Endothelial cell of umbilical vein (primary cell): ENCODE measurements around the gene DPEP2. TPM values are rescaled to one million over a fixed set of nuclear protein-coding genes. Genes with fewer than 3 reads are reported as not detected.
A peak's percentile ranks its signal among the peaks of the same experiment; 100 is the strongest.

ENCODE experiments used
- BruUV-seq: library from RNA; stranded (reverse); fragments of 400-500 nt; replicated peaks from 2 replicates; lab custom pipeline; 2021; lab: Mats Ljungman, UMichigan
- CTCF ChIA-PET: fragments of 300-600, 350-600 bp; sonication (Branson Sonifier 250); formaldehyde crosslinking; loops from one replicate; lab custom pipeline; 2021; ENCODE audit warnings: antibody characterized with exemption, inconsistent platforms; lab: Charles Lee
- POLR2A ChIA-PET: fragments of 300-600, 350-600 bp; sonication (Branson Sonifier 250); formaldehyde crosslinking; loops from one replicate; lab custom pipeline; 2021; ENCODE audit warnings: antibody characterized with exemption, inconsistent platforms; lab: Charles Lee
- DNase-seq: peaks from one replicate; pipeline ENCODE4 v3.0.0-alpha.2; 2011; ENCODE audit warnings: low read depth, low spot score
- FAIRE-seq: peaks from 2 replicates; lab custom pipeline; 2011; peaks lifted over from hg19 to GRCh38; lab: Jason Lieb, UNC
- H2AFZ ChIP-seq: 2 replicates; pipeline ENCODE4 v1.6.0; 2012; ENCODE audit warnings: low read depth, low read length, control low read depth, inconsistent platforms
- H3K27ac ChIP-seq: 2 replicates; pipeline ENCODE4 v1.5.1; 2011; ENCODE audit warnings: low read depth, mild to moderate bottlenecking, control low read depth, low read length, moderate library complexity; ENCODE audit not compliant: insufficient read depth
- H3K27me3 ChIP-seq, 2 experiments: 2 replicates each; pipeline versions ENCODE4 v1.6.0 to v1.6.1; 2011; ENCODE audit warnings: low read length in 2 of 2, mixed read lengths in 1 of 2; ENCODE audit not compliant: control insufficient read depth in 2 of 2, insufficient read depth in 2 of 2
- H3K36me3 ChIP-seq, 2 experiments: 2 replicates in 1 of 2; 3 replicates in 1 of 2; pipeline ENCODE4 v1.5.1; 2011; ENCODE audit warnings: low read length in 2 of 2, mild to moderate bottlenecking in 1 of 2, moderate library complexity in 1 of 2; ENCODE audit not compliant: control insufficient read depth in 2 of 2, insufficient read depth in 2 of 2; ENCODE audit errors: extremely low read depth in 1 of 2
- H3K4me1 ChIP-seq: 3 replicates; pipeline ENCODE4 v1.5.1; 2011; ENCODE audit warnings: mild to moderate bottlenecking, low read length; ENCODE audit not compliant: control insufficient read depth, insufficient read depth; ENCODE audit errors: extremely low read depth
- H3K4me2 ChIP-seq: 2 replicates; pipeline ENCODE4 v1.6.1; 2011; ENCODE audit warnings: low read length, control low read depth, mixed read lengths; ENCODE audit not compliant: insufficient read depth
- H3K4me3 ChIP-seq, 3 experiments: fragments of 200-600 bp in 1 of 3; sonication (generic), shearing (Covaris generic) in 1 of 3; replicated peaks in 1 of 3; 2 replicates each; pipeline ENCODE4 v1.5.1; 2011 to 2016; ENCODE audit warnings: control low read depth in 3 of 3, low read length in 3 of 3, mild to moderate bottlenecking in 2 of 3, inconsistent platforms in 1 of 3, low read depth in 1 of 3, moderate library complexity in 1 of 3; ENCODE audit not compliant: insufficient read depth in 1 of 3
- H3K79me2 ChIP-seq: 2 replicates; pipeline ENCODE4 v1.6.0; 2012; ENCODE audit warnings: low read length, inconsistent platforms; ENCODE audit not compliant: control insufficient read depth, insufficient read depth
- H3K9ac ChIP-seq: replicated peaks from 2 replicates; pipeline ENCODE3; 2011; ENCODE audit warnings: low read length, control low read depth; ENCODE audit not compliant: insufficient read depth; ENCODE audit errors: extremely low read depth
- H3K9me1 ChIP-seq: replicated peaks from 3 replicates; pipeline ENCODE4 v1.6.0; 2011; ENCODE audit warnings: mild to moderate bottlenecking, low read length; ENCODE audit not compliant: control insufficient read depth, insufficient read depth; ENCODE audit errors: extremely low read depth
- H3K9me3 ChIP-seq: replicated peaks from 2 replicates; pipeline ENCODE4 v1.5.1; 2012; ENCODE audit warnings: low read length, inconsistent platforms; ENCODE audit not compliant: control insufficient read depth, insufficient read depth
- H4K20me1 ChIP-seq: replicated peaks from 2 replicates; pipeline ENCODE3; 2011; ENCODE audit warnings: mild to moderate bottlenecking, low read length; ENCODE audit not compliant: control insufficient read depth, insufficient read depth; ENCODE audit errors: extremely low read depth
- CTCF ChIP-seq, 2 donors: IDR thresholded peaks; 1 replicate in 1 of 2; 2 replicates in 1 of 2; pipeline ENCODE4 v1.5.1; 2011; ENCODE audit warnings: low read length in 2 of 2, mild to moderate bottlenecking in 2 of 2, moderate library complexity in 2 of 2, control low read depth in 1 of 2, inconsistent platforms in 1 of 2, low read depth in 1 of 2; ENCODE audit not compliant: insufficient read depth in 1 of 2; ENCODE audit errors: extremely low read depth in 1 of 2
- EZH2 ChIP-seq: IDR thresholded peaks from 2 replicates; pipeline ENCODE4 v1.6.1; 2012; ENCODE audit warnings: borderline replicate concordance, low read depth, mild to moderate bottlenecking, moderate library complexity, low read length, inconsistent platforms; ENCODE audit not compliant: severe bottlenecking
- FOS ChIP-seq: IDR thresholded peaks from 2 replicates; pipeline ENCODE4 v1.6.1; 2011; ENCODE audit warnings: mild to moderate bottlenecking, low read length, moderate library complexity, borderline replicate concordance; ENCODE audit not compliant: insufficient read depth
- GATA2 ChIP-seq: IDR thresholded peaks from 2 replicates; pipeline ENCODE4 v1.7.0; 2011; ENCODE audit warnings: low read depth, mild to moderate bottlenecking, moderate library complexity, mixed read lengths, low read length; ENCODE audit not compliant: insufficient read length, insufficient read depth
- JUN ChIP-seq: IDR thresholded peaks from 2 replicates; pipeline ENCODE4 v1.6.1; 2011; ENCODE audit warnings: borderline replicate concordance, low read depth; ENCODE audit not compliant: insufficient read length, insufficient read depth
- MAX ChIP-seq: IDR thresholded peaks from 2 replicates; pipeline ENCODE4 v1.6.1; 2011; ENCODE audit not compliant: insufficient read depth, insufficient read length
- MYC ChIP-seq: IDR thresholded peaks from one replicate; pipeline ENCODE4 v1.6.1; 2011; ENCODE audit warnings: mild to moderate bottlenecking, low read depth, low read length
- POLR2A ChIP-seq: IDR thresholded peaks from 2 replicates; pipeline ENCODE4 v1.6.1; 2012; ENCODE audit warnings: low read depth, mild to moderate bottlenecking, control low read depth, low read length
- POLR2AphosphoS5 ChIP-seq: IDR thresholded peaks from 2 replicates; pipeline ENCODE4 v1.6.1; 2012; ENCODE audit warnings: low read depth, mild to moderate bottlenecking, control low read depth, low read length, moderate library complexity; ENCODE audit not compliant: insufficient read depth
- dilution Hi-C: fragments of 300-500 bp; cut with MboI; formaldehyde crosslinking; loops from one replicate; pipeline ENCODE4 v1.15.0; 2019; ENCODE audit warnings: low sequenced_read_pairs; ENCODE audit not compliant: extremely low pct_ligation_motif_present
- intact Hi-C: fragments of 100-400 bp; cut with micrococcal nuclease; formaldehyde crosslinking; loops from one replicate; pipeline ENCODE4 v1.10.0; 2022
- polyA plus RNA-seq, 4 experiments: library from polyadenylated mRNA; depleted of rRNA in 3 of 4; stranded (reverse) in 3 of 4; unstranded in 1 of 4; fragments of >200 nt; gene quantifications; 2 replicates each; pipeline versions ENCODE4 v1.2.1 to v1.2.3, GENCODE V29; 2011 to 2012; ENCODE audit warnings: missing spikeins in 1 of 4
- total RNA-seq: library from RNA; stranded (reverse); gene quantifications from 2 replicates; pipeline ENCODE4 v1.2.3, GENCODE V29; 2021

DPEP2 gene
- total and polyA plus RNA-seq, 2 donors (not counting 3 experiments of a cell fraction or from before 2014, with no cell fraction given): 0.27 to 1.8 TPM

GRCh38 chr16:67967958-67968399 lies 31.3 kb downstream of the DPEP2 start:
- POLR2A ChIA-PET: interaction anchor here (0.5 kb wide), 1 partner anchor 70 kb away, joined by 3 read pairs; no protein-coding TSS in a partner anchor
- no peaks in the 10 kb centered on the region for H4K20me1 ChIP-seq
- H3K4me3 ChIP-seq: peak overlapping the region; percentile 92 to 97 (median 96)
- H3K9ac ChIP-seq: peak overlapping the region; percentile 91
- H2AFZ ChIP-seq: peak overlapping the region; percentile 23
- intact Hi-C loops (no loop called here), dilution Hi-C loops (no loop called here)
- H3K4me2 ChIP-seq: peak overlapping the region; percentile 77
- no TSS peak for BruUV-seq
- peak; percentile 29 for DNase-seq
- peak overlapping the region; percentile 70 for H3K27ac ChIP-seq
- peaks cover 0 to 3% of the 10 kb centered on the region in 2 experiments for H3K36me3 ChIP-seq
- H3K9me1 ChIP-seq: no peaks in the 10 kb centered on the region
- no peaks in the 10 kb centered on the region for H3K27me3 ChIP-seq
- H3K4me1 ChIP-seq: peaks cover 22% of the 10 kb centered on the region
- FAIRE-seq: no peak
- H3K9me3 ChIP-seq: no peaks in the 10 kb centered on the region
- TF ChIP-seq EZH2 (no peak), MAX (no peak), POLR2AphosphoS5 (no peak), FOS (no peak), MYC (no peak), GATA2 (no peak), CTCF (IDR thresholded peaks at IDR 0.05; ENCODE audit: extremely low read depth in 1 of 2, insufficient read depth in 1 of 2, low read depth in 1 of 2, low read length in 2 of 2) (no peak), POLR2A (no peak), JUN (no peak)
- CTCF ChIA-PET: interaction anchor here (1.0 to 1.3 kb wide), 2 partner anchors 73 to 151 kb away, joined by 3 to 4 read pairs; no protein-coding TSS in a partner anchor
- H3K79me2 ChIP-seq: peaks cover 49% of the 10 kb centered on the region
